Fibroblast of gingiva (primary cell): ENCODE data around the gene KLRF2.

Source experiments
- DNase-seq: peaks from one replicate; pipeline ENCODE4 v3.0.0-alpha.2; 2011; ENCODE audit warnings: low read depth

The KLRF2 gene

DNA sequence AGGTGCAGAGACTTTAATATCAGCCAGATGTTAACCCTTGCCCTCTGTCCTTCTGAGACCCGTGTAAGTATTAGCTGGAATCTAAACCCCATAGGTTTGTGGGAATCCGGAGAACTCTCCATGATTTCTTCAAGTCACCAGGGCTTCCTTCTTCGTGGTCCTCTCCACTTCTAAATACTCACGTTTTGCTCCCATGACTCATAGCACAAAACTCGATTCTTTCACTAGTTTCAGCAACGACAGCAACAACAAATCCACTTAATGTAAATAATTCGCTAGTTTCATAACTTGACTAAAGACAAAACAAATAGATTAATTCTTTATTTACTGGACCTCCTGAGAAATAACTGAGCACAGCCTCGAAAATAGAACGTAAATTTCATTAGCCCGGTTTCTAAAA, 55.3 kb downstream of the KLRF2 start:
- DNase-seq, result no peak

DNA sequence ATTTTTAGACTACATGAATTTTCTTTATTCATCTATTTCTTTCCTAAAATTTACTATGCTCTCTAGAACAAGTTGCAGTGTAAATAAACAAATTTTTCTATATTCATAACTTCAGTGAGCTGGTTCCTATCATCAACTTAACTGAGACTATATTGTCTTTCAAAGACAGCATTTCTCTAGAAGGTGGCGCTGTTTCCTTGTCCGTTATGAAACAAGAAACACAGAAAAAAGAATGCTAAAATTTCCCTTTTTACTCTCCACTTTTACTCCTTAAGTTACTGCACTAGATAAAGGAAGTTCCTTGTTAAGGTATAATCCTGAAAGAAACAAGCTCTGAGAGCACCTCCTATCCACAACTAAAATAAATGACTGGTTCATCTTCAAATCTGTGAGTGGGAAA, 59.1 kb downstream of the KLRF2 start:
- DNase-seq, result no peak

DNA sequence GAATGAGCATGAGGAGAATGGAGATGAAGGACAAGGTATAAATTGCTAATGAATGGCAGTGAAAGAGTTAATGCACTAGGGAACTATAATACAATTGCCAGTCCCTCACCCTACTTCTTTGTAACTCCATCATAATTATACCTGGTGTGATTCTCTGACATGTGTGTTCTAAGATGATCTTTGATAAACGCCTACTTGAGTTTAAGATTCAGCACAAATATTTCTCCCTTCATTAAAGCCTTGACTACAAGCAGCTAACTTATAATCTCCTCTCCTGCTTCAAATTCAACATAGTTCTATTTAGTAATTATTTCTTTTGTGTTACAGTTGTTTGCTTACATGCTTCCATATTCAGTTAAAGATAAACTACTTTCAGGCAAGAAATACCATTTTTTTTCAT, 60.5 kb downstream of the KLRF2 start:
- DNase-seq, result no peak

DNA sequence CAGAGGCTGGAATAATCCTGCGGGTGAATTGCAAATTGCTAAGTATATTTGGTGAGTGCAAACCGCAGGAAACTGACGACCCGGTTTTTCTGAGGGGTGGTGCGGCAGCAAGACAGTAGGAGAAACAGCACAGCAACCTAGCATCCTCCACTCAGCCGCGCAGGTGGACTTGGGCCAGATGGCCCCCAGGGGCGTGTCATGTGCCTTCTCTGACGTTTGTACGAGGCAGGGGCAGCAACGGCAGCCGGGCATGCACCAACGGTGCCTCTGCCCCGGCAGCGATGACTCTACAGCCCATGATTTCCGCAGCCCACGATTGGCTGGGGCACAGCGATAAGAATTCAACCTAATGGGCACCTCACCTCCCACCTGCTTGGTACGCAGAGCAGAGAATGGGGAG, 62.0 kb downstream of the KLRF2 start:
- DNase-seq, result no peak

DNA sequence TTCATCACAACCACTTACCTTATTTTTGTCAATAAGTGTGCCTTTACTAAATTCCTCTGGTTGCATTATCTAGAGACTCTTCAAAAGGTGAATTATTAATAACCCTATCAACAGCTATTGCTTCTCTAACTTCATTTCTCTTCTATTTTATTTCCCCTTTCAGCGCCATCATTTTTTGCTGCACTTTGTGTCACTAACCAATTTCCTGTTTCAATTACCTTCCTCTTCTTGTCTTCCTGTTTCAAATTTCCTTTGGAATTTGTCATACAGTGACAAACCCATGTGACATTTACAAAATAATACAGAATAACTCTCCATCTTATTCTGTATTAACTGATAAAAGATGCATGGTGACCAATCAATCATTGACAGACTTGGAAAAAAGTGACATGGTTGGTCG, 63.1 kb downstream of the KLRF2 start:
- no peak for DNase-seq
